ENCODE results near the gene RBMS3. TPM values are rescaled to one million over a fixed set of nuclear protein-coding genes. Genes with fewer than 3 reads are reported as not detected.

RBMS3 gene
- total RNA-seq, 2 donors from 2014 or later = 27.3 to 51.4 TPM

GRCh38 chr3:29585368-29585767 lies 304.5 kb downstream of the RBMS3 start:
- Histone ChIP-seq H3K36me3 (no peaks in the 10 kb centered on the region), H3K9me3 (no peaks in the 10 kb centered on the region), H3K4me3 (no peak overlapping the region), H3K27me3 (no peaks in the 10 kb centered on the region), H3K4me1 (peaks cover 0 to 32% of the 10 kb centered on the region in 2 donors), H3K27ac (no peak overlapping the region)
- TF ChIP-seq CTCF (IDR thresholded peaks at IDR 0.05) = no peak
- no peak for DNase-seq (ENCODE audit: low spot score)

DNA sequence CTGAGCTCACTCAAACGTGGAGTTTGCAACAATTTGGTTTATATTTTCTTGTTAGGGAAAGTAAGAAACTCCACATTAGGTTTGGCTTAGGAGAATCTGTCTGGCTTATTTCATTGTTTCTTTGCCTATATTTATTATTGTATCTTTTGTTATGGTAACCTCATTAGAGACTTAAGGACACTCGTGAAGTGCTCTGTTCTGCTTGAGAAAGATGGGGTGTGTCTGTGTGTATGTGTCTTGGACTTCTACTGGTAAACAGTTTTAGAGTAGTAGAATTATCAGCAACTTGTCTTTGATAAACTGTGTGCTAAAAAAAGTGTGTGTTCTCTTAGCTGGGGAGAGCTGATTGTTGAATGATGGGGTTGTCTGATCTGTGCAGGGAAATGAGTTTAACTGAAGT lies 306.5 kb downstream of the RBMS3 start:
- DNase-seq (ENCODE audit: low spot score) = no peak
- peaks cover 0 to 26% of the 10 kb centered on the region in 2 donors for H3K4me1 ChIP-seq
- TF ChIP-seq CTCF (IDR thresholded peaks at IDR 0.05) = no peak
- no peak overlapping the region for H3K27ac ChIP-seq
- no peaks in the 10 kb centered on the region for H3K27me3 ChIP-seq
- no peaks in the 10 kb centered on the region for H3K9me3 ChIP-seq
- no peaks in the 10 kb centered on the region for H3K36me3 ChIP-seq
- no peak overlapping the region for H3K4me3 ChIP-seq

- no peaks in the 10 kb centered on the region for H3K9me3 ChIP-seq
- no peak overlapping the region for H3K27ac ChIP-seq
- H3K36me3 ChIP-seq = no peaks in the 10 kb centered on the region
- no peak for TF ChIP-seq CTCF (IDR thresholded peaks at IDR 0.05)
- H3K4me3 ChIP-seq = no peak overlapping the region
- no peaks in the 10 kb centered on the region for H3K27me3 ChIP-seq
- H3K4me1 ChIP-seq = peaks cover 0 to 9% of the 10 kb centered on the region in 2 donors
- no peak for DNase-seq (ENCODE audit: low spot score)
Observed at GRCh38 chr3:29590012-29590411, 309.1 kb downstream of the RBMS3 start.

DNA sequence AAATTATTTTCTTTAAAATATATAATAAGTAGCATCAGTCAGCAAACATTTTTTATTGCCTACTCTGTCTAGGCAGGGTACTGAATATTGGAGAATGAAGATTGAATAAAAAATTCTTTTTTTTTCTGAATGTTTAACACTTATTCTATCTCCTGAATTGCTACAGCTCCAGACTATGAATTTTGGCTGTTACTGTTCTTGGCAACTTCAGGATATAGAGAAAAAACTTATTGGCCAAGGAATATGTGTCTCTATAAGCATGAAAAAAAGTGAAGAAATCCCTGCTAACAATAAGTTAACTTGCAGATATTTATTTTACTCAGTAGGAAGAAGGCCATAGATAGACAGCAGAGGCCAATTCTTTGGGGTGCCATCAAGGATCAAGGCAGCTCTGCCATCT lies 309.6 kb downstream of the RBMS3 start:
- DNase-seq (ENCODE audit: low spot score) = no peak
- TF ChIP-seq CTCF (IDR thresholded peaks at IDR 0.05) = no peak
- Histone ChIP-seq H3K4me1 (peaks cover 0 to 9% of the 10 kb centered on the region in 2 donors), H3K9me3 (no peaks in the 10 kb centered on the region), H3K4me3 (no peak overlapping the region), H3K36me3 (no peaks in the 10 kb centered on the region), H3K27me3 (no peaks in the 10 kb centered on the region), H3K27ac (no peak overlapping the region)

GRCh38 chr3:29591579-29591978 lies 310.7 kb downstream of the RBMS3 start:
- no peaks in the 10 kb centered on the region for H3K9me3 ChIP-seq
- H3K27me3 ChIP-seq = no peaks in the 10 kb centered on the region
- H3K27ac ChIP-seq = no peak overlapping the region
- no peaks in the 10 kb centered on the region for H3K36me3 ChIP-seq
- no peak for DNase-seq (ENCODE audit: low spot score)
- TF ChIP-seq CTCF (IDR thresholded peaks at IDR 0.05) = no peak
- H3K4me1 ChIP-seq = peaks cover 0 to 9% of the 10 kb centered on the region in 2 donors
- no peak overlapping the region for H3K4me3 ChIP-seq

DNA sequence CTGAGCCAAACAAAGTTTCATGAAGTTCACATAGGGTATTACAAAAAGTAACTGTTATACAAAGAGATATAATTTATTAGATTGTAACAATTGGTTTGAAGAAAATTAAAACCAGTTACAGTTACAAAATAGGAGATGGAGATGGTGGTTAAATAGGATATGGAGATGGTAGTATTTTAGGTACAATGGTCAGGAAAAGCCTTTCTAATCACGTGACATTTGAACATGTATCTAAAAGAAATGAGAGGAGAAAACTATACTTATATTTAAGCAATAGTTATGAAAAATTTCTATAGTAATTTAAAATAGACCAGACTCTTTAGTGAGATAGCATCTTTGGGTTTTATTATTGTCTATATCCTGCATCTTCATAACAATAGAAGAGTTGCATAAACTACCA lies 312.9 kb downstream of the RBMS3 start:
- H3K4me1 ChIP-seq = peaks cover 0 to 9% of the 10 kb centered on the region in 2 donors
- DNase-seq (ENCODE audit: low spot score) = no peak
- no peak overlapping the region for H3K4me3 ChIP-seq
- no peak overlapping the region for H3K27ac ChIP-seq
- no peaks in the 10 kb centered on the region for H3K27me3 ChIP-seq
- H3K36me3 ChIP-seq = no peaks in the 10 kb centered on the region
- TF ChIP-seq CTCF (IDR thresholded peaks at IDR 0.05) = no peak
- H3K9me3 ChIP-seq = no peaks in the 10 kb centered on the region
